Thyroid gland (tissue), 4 donors: ENCODE measurements around the gene SAMHD1.

Source experiments
- POLR2A ChIP-seq, 2 donors: fragments of 450-650 bp; IDR thresholded peaks; one replicate each; pipeline ENCODE4 v1.6.1; 2017; ENCODE audit warnings: antibody characterized with exemption in 2 of 2, mild to moderate bottlenecking in 2 of 2, moderate library complexity in 1 of 2
- TF ChIP-seq, protein P1 (sequence below), 6 experiments: fragments of 200-600 bp in 3 of 6; fragments of 450-650 bp in 3 of 6; sonication (generic) in 3 of 6; IDR thresholded peaks; one replicate each; pipeline ENCODE4 v1.5.1; 2016 to 2019; ENCODE audit warnings: antibody characterized with exemption in 6 of 6, mild to moderate bottlenecking in 2 of 6, inconsistent platforms in 1 of 6, moderate library complexity in 1 of 6

DNA sequence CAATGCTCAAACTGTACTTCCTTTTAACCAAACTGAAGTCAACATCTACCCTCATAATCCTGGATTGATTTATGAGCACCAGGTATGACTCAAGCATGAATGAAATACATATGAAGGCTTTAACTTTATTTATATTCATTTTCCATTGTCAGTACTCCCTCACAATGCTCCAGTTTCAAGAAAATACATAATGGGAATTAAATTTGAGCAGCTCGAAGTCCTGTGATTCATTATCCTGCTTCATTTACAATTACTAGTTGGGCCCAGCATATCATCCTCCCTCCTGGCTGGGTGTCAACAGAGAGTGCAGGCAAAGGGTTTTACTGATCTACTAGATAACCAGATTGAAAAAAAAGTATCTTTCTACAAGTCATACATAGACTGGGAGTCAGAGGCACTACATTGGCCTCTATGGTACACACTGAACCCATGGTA, 10.1 kb downstream of the SAMHD1 start:
- TF ChIP-seq, protein P1, sequence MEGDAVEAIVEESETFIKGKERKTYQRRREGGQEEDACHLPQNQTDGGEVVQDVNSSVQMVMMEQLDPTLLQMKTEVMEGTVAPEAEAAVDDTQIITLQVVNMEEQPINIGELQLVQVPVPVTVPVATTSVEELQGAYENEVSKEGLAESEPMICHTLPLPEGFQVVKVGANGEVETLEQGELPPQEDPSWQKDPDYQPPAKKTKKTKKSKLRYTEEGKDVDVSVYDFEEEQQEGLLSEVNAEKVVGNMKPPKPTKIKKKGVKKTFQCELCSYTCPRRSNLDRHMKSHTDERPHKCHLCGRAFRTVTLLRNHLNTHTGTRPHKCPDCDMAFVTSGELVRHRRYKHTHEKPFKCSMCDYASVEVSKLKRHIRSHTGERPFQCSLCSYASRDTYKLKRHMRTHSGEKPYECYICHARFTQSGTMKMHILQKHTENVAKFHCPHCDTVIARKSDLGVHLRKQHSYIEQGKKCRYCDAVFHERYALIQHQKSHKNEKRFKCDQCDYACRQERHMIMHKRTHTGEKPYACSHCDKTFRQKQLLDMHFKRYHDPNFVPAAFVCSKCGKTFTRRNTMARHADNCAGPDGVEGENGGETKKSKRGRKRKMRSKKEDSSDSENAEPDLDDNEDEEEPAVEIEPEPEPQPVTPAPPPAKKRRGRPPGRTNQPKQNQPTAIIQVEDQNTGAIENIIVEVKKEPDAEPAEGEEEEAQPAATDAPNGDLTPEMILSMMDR (IDR thresholded peaks at IDR 0.05): no peak
- TF ChIP-seq POLR2A (IDR thresholded peaks at IDR 0.05): no peak
